Right lobe of liver (tissue), 4 donors: Measurements from ENCODE around the gene TCFL5.

Experiments
- CTCF ChIP-seq, 4 donors: fragments of 200-600 bp in 3 of 4; fragments of 450-650 bp in 1 of 4; IDR thresholded peaks; one replicate each; pipeline versions ENCODE4 v1.5.1 to v1.8.0; 2016 to 2022; ENCODE audit warnings: antibody characterized with exemption in 4 of 4, mild to moderate bottlenecking in 2 of 4
- POLR2A ChIP-seq: fragments of 450-650 bp; IDR thresholded peaks from one replicate; pipeline ENCODE4 v1.6.1; 2017; ENCODE audit warnings: antibody characterized with exemption, mild to moderate bottlenecking
- donor health status: DM: no; HTN: no; CAD: no.
- donor health status: DM: no; HTN: no; CAD: no.
- donor health status: DM: no; HTN: yes; CAD: no.

- TF ChIP-seq CTCF (IDR thresholded peaks at IDR 0.05), result peak; percentile 92 to 97 (median 96)
- no peak for TF ChIP-seq POLR2A
These were observed 70.1 kb downstream of the TCFL5 start for GRCh38 chr20:62791301-62792181.
